Activated CD4-positive, CD25-positive, alpha-beta regulatory T cell treated with anti-CD3 and anti-CD28 coated beads, Interleukin-2, amount 50 U/mL, for 16 hours (primary cell): ENCODE results near the gene NLGN1.
"Not testable (repeated sequence)": the region's sequence is repeated elsewhere in the genome, so short reads cannot be mapped to it uniquely, and the experiment has no call there.

ENCODE experiments used
- DNase-seq: peaks from one replicate; pipeline ENCODE4 v3.0.0-alpha.2; 2020; ENCODE audit warnings: low read depth, low spot score

Gene NLGN1

DNA sequence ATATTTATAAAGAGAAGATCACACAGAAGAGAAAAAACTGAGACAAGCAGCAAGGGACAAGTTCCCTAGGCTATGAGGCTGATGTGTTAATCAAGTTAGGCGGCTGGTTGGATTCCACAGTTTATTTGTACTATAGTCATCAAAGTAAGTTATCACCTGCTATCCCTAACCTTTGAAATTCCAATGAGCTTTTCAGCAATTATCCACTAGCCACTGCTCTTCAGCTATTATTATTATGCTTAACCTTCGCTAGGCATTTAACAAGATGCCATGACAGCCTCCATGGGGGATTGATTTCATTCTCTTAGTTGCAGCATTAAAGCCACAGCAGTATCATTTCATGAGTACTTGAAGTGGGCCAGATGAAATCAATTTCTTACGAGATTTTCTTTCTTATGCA, 762.1 kb downstream of the NLGN1 start:
- no peak for DNase-seq

DNA sequence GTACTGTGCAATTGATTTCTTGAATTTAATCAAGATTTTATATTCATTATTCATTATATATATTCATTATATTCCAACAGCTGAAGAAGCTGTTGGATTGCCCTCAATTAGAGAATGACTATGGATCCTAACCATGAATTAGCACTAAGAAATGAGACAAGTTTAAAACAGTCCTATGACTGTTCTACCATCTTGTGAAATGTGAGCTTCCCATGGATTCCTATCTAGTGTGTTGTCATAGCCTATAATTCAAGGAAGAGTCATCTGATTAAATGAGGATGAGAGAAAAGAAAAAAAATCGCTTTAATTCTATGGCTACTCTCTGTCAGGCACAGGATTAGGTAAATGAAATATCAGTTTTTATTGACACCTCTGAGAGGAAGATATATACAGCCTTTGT, 765.0 kb downstream of the NLGN1 start:
- DNase-seq = no peak

DNA sequence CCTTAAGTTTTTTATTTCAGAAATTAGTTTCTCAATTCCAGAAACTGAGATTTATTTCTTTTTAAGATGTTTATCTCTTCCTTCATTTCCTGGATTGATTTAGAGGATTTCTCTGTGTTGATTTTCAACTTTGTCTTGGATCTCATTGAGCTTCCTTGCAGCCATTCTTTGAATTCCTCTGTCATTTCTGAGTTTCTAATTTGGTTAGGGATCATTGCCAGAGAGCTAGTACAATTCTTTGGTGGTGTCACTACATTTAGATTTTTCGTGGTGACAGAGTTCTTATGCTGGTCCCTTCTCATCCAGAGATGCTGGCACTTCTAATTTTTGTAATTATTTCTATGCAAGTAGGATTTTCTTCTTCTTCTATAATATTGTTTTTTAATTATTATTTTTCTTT, 770.5 kb downstream of the NLGN1 start:
- no peak for DNase-seq

DNA sequence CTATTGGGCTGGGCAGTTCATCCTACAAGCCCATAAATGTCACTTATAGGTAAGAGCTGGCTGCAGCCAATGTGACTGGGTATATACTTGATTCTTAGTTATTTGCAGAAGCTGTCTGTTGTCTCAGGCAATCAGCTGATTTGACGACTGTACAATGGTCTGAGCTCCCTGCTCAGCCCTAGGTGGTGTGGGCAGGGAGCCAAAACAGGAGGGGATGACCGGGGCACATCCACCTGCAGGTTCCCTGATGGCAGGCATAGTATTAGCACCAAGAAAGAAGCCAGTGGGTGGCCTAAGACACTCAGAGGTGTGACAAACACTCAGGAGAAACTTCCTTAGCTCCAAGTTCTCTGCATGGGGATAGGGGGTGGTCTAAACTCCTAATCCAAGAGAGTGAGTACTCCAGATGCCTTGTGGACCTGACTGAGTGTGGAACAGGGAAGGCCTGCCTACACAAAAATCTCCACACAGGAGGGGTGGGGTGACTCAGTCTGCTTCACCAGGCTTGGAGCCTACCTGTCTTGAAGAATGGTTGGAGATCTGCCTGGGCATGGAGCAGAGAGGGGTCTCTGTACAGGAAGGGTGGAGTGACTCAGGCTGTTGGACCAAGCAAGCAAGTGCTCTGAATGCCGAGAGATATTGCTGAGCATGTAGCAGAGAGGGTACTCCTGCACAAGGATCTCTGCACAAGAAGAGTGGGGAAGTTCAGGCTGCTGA, 771.2 kb downstream of the NLGN1 start:
- no peak for DNase-seq

DNA sequence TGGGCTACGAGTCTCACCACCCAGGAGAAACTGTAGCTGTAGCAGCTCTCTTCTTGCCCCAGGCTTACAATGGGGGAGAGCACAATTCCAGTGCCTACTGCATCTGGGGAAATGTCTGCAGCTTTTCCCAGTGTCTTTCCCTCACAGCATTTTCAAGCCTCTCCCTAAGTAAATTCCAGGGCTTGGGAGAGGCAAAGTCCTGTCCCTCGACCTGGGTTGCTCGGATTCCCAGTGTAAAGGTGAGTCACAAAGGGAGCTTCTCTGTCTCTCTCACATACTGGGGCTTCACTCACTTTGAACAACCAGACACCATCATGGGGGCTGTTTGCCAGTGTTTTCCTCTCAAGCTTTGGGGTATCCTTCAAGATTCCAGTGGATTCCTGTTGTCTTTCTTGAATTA, 772.2 kb downstream of the NLGN1 start:
- no peak for DNase-seq

DNA sequence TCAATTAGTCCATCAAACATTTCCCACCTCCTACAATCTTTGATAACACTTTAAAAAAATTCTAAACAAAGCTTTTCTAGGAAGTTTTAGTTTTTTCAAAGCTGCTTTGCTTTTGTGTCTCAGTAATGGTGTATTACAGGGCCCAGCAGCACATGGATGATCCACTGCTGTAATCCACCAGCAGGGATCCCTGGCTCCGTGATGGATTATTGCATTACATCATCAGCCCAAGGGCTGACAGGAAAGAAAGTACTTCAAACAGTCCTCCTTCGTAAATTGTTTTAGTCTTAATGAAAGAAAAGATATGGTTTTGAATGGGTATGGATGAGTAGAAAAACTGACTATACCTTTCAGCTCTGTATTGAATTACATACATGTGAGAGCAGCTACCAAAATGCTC, 772.7 kb downstream of the NLGN1 start:
- DNase-seq = no peak

DNA sequence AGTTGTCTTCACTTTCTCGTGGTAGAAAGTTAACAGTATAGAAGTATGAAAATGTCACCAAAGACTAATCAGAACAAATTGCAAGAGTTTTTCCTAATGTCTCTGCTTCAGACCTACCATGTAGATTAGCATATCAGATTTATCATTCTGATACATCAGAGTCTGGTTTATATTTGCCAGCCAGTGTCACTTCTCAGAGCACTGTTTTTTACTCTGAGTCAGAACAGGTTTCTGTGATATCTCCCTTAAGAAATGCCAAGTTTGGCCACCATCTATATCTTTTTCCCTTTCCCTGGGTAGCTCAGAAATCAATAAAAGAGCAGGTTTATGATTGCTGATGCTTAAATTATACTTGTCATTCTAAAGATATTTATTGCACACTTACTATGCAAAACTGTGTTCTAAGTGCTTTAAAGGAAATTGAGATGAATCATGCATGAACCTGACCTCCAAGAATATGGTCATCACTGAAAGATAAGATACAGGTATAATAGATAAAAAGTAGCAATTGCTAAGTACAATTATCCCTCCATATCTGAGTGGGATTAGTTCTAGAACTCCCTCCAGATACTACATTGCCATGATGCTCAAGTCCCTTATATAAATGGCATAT, 788.9 kb downstream of the NLGN1 start:
- no peak for DNase-seq

DNA sequence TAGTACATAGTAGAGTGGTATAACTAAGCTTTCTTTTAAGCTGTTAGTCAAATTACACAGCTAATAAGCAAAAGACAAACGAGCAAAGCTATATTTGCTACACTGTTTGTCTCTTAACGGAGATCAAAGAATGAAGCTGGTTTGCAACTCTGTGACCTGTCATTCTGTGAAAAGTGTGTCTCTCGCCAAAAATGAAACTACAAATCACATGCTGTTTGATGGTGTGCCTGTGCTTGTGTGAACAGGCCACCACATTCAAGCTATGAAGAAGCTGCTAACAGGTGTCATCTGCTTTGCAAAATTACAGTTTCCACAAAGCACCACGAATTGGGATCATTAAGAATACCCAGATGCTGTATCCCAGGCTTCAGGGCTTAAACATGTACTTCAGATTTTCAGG, 793.8 kb downstream of the NLGN1 start:
- DNase-seq = no peak

DNA sequence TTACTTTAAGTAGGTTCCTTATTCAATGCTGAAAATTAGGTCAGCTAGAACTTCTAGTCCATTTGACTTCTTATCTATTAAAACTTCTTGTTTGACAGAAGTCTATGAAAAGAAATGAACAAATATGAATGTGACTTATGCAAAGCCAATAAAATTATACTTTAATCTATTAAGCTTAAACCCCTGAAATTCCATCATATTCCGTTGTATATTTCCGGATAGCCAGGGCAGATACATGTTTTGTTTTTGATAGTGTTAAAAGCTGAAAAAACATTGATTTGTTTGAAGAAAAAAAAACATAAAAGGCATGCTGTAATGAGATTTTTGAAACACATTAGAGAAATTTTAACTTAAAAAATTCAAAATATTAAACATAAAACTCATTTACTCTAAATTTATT, 794.4 kb downstream of the NLGN1 start:
- DNase-seq = no peak

DNA sequence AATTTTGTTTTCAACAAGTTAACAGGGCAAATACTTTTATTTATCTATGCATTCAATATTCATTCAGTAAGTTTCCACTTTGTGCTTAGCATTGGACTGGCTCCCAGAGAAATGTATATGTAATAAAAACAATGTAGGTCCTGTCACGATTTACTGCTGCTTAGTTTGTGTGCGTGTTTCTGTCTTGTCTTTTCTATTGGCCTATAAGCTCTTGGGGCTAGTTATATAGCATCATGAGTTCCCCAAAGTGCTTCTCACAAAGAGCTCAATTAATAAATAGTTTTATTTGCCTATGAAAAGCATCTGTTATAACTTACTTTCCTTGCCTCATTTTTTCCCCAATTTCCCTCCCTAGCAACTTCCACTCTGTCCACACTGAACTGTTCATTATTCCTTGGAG, 794.9 kb downstream of the NLGN1 start:
- DNase-seq = no peak

DNA sequence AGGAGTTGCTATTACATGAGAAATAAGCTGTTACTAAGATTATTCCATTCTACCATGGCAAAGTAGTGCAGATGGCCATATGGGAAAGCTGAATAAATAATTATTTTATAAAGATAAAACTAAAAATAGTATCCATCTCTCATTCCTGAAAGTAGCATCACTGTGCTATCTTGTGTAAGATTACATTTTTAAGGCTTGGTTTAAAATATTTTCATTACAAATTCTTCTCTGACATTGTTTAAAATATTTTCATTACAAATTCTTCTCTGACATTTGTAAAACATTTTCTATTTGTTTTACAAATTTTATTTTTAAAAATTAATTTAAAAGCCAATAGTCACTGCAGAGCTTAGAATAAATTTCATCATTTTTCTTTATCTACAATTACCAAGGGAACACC, 796.1 kb downstream of the NLGN1 start:
- no peak for DNase-seq

DNA sequence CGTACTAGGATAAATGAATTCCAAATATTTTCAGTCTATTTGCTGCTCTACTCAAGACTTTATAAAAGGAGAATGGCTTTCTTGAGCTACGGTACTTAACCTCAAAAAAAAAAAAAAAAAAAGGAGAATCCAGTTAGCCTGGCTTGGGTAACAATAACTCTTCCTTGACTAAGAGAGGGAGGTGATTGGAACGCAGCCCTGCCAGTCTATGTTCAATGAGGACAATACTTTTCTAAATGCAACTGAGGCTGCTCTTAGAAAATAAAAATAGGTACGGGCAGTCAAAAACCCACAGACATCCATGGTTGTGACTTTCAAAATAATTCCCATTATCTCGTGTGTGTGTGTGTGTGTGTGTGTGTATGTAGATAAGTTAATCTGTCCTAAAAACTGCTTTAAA, 799.9 kb downstream of the NLGN1 start:
- DNase-seq = no peak

DNA sequence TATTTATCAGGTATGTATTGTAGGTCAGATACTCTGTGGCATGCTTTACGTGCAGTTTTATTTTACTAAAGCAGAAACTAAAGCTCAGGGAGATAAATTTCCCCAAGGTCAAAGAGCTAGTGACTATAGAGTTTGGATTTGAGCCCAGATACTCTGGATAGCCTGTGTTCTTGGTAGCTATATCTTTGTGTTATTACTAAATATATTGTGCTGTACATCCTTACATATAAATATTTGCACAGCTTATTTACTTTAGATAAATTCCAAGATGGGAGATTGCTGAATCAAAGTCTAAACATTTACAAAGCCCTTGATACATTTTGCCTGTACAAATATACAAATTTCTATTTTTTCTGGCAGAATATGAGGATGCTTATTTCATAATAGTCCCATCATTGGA, 800.7 kb downstream of the NLGN1 start:
- no peak for DNase-seq

DNA sequence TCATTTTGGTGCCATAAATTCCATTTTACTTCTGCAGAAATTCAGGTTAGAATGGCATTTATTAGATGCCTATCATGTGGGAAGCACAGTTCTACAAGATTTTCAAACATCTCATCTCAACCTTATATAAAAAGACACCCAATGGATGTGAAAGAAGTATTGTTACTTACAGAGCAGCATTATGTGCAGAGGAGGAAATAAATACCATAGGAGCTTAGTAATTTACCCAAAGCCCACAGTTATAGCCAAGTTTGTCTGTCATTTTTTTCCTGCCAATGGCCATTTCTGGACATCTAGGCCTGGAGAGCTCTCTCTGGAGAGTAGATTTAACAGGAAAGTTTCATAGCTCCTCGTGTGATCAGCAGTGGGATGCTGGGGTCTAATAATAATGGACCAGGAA, 802.2 kb downstream of the NLGN1 start:
- DNase-seq = no peak

DNA sequence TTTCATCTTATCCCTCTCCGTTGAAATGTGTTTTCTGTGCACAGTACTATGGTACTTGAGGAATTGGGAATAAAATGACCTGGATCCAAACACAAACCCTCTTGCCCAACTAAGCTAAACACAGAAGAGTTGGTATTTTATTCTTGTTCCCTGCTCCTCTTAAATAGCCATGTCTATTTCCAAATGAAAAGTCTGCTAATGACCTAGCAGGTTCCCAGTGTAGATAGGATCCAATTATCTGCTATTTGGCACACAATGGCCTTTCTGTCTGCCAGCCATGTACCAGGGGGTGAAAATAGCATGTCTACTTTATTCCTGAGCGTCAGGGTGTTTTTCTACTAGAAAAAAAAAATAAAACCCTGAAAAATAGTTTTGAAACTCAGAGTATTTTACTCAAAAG, 804.6 kb downstream of the NLGN1 start:
- no peak for DNase-seq

DNA sequence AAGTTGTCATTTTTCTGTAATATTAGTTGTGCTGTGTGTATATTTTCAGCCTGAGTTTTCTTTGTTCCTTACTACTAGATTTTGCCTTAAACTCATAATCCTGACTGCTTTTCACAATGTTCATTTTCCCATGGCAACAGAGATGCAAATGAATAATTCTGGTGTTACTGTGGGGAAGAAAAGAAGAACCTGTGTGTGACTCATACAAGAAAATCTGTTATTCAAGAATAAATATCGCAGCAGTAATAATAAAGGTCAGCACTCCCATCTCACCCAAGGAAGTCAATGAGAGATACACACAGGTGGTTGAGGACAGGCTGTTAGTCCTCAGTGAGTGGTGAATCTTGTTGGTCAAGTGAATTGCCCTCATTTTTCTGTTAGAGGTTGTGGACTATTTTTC, 805.0 kb downstream of the NLGN1 start:
- no peak for DNase-seq

DNA sequence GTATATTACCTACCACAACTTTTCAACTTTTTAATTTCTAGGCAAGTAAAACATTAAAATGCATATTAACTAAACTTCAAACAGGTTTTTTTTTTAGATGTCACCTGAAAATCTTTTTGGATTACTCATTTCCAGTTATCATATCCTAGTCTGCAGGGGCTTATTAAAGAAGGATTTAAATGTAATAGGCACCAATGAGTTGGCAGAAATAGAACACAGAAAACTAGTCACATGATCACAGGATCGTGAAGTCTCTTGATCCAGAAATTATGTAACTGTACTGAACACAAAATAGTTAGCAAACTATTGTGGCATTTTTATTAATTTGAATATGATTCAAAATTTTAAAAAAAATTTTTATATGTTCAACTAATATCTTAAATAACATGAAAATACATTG, 807.2 kb downstream of the NLGN1 start:
- no peak for DNase-seq

DNA sequence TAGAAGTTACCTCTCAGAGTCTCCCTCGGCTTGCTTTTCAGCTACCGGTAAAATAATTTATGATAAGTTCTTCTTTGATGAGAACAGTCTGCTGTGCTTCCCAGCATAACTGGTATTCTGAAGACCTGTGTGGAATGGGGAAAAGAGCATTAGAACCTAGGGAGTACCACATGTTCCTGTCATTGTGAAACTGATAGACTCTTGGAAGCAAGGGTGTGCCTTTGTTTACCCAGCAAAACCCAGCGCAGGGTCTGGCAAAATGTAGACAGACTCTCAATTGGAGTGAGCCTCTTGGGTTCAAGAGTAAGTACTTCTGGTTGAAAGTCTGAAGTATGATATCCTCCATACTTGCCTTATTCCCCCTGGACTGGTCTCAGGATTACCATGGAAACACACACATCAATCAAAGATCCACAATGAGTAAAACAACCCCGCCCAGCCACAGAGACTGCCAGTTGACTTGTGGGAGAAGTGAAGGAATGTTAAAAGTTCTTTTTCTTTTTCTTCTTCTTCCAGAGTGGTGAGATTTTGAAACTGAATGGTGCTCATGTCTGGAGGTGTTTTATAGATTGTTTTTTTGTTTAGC, 809.2 kb downstream of the NLGN1 start:
- no peak for DNase-seq

DNA sequence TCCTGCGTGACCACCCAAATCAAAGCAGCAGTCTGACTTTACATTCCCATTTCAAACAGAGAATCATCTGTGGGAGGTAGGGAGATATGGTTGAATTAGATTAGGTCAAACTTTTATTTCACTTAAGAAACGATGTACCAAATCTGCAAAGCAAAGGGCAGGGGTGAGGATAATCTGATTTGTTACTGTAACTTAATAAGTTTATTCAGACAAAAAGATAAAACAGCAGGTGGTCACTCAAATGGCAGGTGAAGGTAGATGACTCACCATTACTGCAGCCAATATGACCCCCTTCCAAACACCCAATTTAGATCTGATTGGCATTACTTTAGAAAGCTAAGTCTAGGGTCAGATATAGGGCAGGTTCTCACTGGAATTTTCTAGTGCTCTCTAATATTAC, 810.6 kb downstream of the NLGN1 start:
- DNase-seq = no peak

DNA sequence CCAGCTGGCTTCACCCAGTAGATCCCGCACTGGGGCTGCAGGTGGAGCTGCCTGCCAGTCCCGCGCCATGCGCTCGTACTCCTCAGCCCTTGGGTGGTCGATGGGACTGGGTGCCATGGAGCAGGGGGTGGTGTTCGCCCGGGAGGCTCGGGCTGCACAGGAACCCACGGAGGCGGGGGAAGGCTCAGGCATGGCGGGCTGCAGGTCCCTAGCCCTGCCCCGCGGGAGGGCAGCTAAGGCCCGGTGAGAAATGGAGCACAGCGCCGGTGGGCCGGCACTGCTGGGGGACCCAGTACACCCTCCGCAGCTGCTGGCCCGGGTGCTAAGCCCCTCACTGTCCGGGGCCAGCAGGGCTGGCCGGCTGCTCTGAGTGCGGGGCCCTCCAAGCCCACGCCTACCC, 814.4 kb downstream of the NLGN1 start:
- DNase-seq = not testable (repeated sequence)

DNA sequence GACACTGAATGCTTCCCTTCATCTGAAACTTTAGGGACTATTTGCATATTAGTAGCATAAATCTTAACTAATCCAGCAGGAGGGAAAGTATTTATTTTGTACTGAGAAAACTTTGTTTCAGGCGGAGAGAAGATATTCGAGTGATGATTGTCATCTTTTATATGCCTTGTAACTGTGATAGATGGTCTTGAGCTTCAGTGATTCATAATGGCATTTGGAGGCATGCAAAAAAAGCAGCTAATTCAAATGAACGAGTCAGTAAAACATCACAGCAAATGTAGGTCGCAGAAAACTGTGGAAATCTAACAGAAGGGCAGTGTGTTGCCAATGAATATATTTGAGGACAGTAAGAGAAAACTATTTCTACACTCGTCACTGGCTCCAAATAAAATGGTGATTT, 817.9 kb downstream of the NLGN1 start:
- no peak for DNase-seq

DNA sequence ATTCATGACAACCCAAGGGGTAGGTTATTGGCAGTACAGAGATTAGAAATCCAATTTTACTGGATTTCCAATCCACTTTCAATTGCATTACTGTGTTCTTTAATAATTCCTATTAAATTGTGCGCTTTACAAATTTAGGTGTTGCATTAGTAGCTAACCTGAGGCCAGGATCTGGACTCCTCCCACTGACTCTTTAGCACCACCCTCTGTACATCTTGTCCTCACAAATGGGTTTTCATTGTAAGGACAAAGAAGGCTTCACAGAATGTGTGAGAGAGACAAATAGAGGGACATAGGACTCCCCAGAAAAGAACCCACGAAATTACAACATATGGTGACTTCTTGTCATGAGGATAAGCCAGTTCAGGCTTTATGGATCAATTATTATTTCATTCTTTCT, 818.5 kb downstream of the NLGN1 start:
- no peak for DNase-seq

DNA sequence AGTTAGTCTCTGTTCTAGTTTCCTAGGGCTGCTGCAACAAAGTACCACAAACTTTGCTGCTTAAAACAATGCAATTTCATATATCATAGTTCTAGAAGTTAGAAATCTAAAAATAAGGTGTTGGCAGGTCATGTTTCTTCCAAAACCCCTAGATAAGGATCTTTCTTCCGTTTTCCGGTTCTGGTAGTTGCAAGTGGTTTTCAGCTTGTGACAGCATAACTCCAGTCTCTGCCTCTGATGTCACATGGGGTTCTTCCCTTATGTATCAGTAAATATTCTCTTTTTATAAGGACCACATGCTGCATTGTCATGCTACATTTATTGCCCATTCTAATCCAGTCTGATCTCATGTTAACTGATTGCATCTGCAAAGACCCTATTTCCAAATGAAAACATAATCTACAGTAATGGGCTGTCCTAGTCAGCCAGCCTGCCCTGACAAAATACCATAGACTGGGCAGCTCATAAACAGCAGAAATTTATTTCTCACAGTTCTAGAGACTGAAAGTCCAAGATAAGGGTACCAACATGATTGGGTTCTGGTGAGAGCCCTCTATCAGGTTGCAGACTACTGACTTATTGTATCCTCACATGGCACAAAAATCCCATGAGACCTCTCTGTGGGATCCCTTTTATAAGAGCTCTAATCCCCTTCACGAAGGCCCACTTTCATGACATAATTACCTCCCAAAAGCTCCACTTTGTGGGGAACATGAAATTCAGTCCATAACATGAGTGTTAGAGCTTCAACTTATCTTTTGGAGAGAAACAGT, 819.6 kb downstream of the NLGN1 start:
- DNase-seq = no peak
